HepG2 (cell line): ENCODE data around the gene LHPP. TPM values are rescaled to one million over a fixed set of nuclear protein-coding genes. Genes with fewer than 3 reads are reported as not detected.

Source experiments
- HDAC2 ChIP-seq: sonication (generic); formaldehyde crosslinking; IDR thresholded peaks from 2 replicates; pipeline ENCODE4 v1.4.0; 2020; ENCODE audit warnings: missing genetic modification reagents
- KLF13 ChIP-seq: sonication (generic); formaldehyde crosslinking; IDR thresholded peaks from 2 replicates; pipeline ENCODE4 v1.4.0; 2020; ENCODE audit warnings: mild to moderate bottlenecking, missing genetic modification reagents
- PRMT3 ChIP-seq: sonication (generic); formaldehyde crosslinking; IDR thresholded peaks from 2 replicates; pipeline ENCODE4 v1.8.1; 2022; ENCODE audit warnings: low read depth, mild to moderate bottlenecking, moderate library complexity, missing genetic modification reagents, borderline replicate concordance
- ZBTB1 ChIP-seq: sonication (generic); formaldehyde crosslinking; IDR thresholded peaks from 2 replicates; pipeline ENCODE4 v1.4.0; 2020; ENCODE audit warnings: missing genetic modification reagents, borderline replicate concordance
- ZNF350 ChIP-seq: sonication (generic); formaldehyde crosslinking; IDR thresholded peaks from 2 replicates; pipeline ENCODE4 v1.4.0; 2020; ENCODE audit warnings: mild to moderate bottlenecking, low read depth, missing genetic modification reagents, borderline replicate concordance
- polyA plus RNA-seq, 8 experiments: library from polyadenylated mRNA; depleted of rRNA in 3 of 8; stranded (reverse) in 7 of 8; unstranded in 1 of 8; fragments of >200 nt; fragmentation: Illumina TruSeq in 4 of 8; extraction: Trizol in 4 of 8; gene quantifications; 2 replicates each; pipeline versions ENCODE4 v1.2.1 to v1.2.3, GENCODE V29; 2011 to 2016; ENCODE audit warnings: low read depth in 4 of 8, missing spikeins in 1 of 8, mixed read lengths in 1 of 8; ENCODE audit not compliant: insufficient read depth in 1 of 8
- total RNA-seq, 5 experiments: library from RNA; depleted of rRNA; stranded (reverse); fragments of >200 nt; fragmentation: Illumina TruSeq; extraction: Trizol; gene quantifications; 2 replicates each; pipeline ENCODE4 v1.2.3, GENCODE V29; 2016; ENCODE audit warnings: low read depth in 1 of 5
- TF ChIP-seq, protein P1 (sequence below): sonication (generic); formaldehyde crosslinking; IDR thresholded peaks from 2 replicates; pipeline ENCODE4 v1.5.0; 2020; ENCODE audit warnings: mild to moderate bottlenecking, missing genetic modification reagents
- TF ChIP-seq, protein P2 (sequence below): sonication (generic); formaldehyde crosslinking; IDR thresholded peaks from 2 replicates; pipeline ENCODE4 v1.4.0; 2020; ENCODE audit warnings: missing genetic modification reagents, borderline replicate concordance

Gene LHPP
- total and polyA plus RNA-seq, 2 of the 13 experiments (the other 11 are each of a cell fraction or from before 2014, with no cell fraction given): 5.2 to 13.1 TPM

- TF ChIP-seq, protein P1, sequence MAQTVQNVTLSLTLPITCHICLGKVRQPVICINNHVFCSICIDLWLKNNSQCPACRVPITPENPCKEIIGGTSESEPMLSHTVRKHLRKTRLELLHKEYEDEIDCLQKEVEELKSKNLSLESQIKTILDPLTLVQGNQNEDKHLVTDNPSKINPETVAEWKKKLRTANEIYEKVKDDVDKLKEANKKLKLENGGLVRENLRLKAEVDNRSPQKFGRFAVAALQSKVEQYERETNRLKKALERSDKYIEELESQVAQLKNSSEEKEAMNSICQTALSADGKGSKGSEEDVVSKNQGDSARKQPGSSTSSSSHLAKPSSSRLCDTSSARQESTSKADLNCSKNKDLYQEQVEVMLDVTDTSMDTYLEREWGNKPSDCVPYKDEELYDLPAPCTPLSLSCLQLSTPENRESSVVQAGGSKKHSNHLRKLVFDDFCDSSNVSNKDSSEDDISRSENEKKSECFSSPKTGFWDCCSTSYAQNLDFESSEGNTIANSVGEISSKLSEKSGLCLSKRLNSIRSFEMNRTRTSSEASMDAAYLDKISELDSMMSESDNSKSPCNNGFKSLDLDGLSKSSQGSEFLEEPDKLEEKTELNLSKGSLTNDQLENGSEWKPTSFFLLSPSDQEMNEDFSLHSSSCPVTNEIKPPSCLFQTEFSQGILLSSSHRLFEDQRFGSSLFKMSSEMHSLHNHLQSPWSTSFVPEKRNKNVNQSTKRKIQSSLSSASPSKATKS (CRISPR knock-in tag): no peak
- TF ChIP-seq HDAC2 (CRISPR knock-in tag): no peak
- no peak for TF ChIP-seq KLF13 (CRISPR knock-in tag)
- no peak for TF ChIP-seq ZBTB1
- TF ChIP-seq PRMT3 (CRISPR knock-in tag): no peak
- no peak for TF ChIP-seq ZNF350 (CRISPR knock-in tag)
- TF ChIP-seq, protein P2, sequence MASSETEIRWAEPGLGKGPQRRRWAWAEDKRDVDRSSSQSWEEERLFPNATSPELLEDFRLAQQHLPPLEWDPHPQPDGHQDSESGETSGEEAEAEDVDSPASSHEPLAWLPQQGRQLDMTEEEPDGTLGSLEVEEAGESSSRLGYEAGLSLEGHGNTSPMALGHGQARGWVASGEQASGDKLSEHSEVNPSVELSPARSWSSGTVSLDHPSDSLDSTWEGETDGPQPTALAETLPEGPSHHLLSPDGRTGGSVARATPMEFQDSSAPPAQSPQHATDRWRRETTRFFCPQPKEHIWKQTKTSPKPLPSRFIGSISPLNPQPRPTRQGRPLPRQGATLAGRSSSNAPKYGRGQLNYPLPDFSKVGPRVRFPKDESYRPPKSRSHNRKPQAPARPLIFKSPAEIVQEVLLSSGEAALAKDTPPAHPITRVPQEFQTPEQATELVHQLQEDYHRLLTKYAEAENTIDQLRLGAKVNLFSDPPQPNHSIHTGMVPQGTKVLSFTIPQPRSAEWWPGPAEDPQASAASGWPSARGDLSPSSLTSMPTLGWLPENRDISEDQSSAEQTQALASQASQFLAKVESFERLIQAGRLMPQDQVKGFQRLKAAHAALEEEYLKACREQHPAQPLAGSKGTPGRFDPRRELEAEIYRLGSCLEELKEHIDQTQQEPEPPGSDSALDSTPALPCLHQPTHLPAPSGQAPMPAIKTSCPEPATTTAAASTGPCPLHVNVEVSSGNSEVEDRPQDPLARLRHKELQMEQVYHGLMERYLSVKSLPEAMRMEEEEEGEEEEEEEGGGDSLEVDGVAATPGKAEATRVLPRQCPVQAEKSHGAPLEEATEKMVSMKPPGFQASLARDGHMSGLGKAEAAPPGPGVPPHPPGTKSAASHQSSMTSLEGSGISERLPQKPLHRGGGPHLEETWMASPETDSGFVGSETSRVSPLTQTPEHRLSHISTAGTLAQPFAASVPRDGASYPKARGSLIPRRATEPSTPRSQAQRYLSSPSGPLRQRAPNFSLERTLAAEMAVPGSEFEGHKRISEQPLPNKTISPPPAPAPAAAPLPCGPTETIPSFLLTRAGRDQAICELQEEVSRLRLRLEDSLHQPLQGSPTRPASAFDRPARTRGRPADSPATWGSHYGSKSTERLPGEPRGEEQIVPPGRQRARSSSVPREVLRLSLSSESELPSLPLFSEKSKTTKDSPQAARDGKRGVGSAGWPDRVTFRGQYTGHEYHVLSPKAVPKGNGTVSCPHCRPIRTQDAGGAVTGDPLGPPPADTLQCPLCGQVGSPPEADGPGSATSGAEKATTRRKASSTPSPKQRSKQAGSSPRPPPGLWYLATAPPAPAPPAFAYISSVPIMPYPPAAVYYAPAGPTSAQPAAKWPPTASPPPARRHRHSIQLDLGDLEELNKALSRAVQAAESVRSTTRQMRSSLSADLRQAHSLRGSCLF (CRISPR knock-in tag): no peak
Measured at GRCh38 chr10:124600051-124600880, 138.6 kb downstream of the LHPP start (continued).
